Psoas muscle (tissue), 8 donors: Measurements from ENCODE around the gene USF3. TPM values are rescaled to one million over a fixed set of nuclear protein-coding genes. Genes with fewer than 3 reads are reported as not detected.

Source experiments
- ATAC-seq, 4 donors: fragments of 200-7000 bp; cut with Tn5 transposase; one replicate each; pipeline ENCODE4 v1.9.1; 2020; ENCODE audit warnings: moderate library complexity in 3 of 4, mild to moderate bottlenecking in 2 of 4
- DNase-seq, 2 donors: peaks; one replicate each; pipeline ENCODE4 v3.0.0-alpha.2; 2020
- H3K27ac ChIP-seq: fragments of 200-600 bp; one replicate; pipeline ENCODE4 v1.8.0; 2022
- H3K27me3 ChIP-seq, 3 donors: fragments of 200-600 bp in 1 of 3; one replicate each; pipeline versions ENCODE4 v1.6.1 to v1.8.0; 2013 to 2022; ENCODE audit warnings: low read length in 2 of 3, mild to moderate bottlenecking in 2 of 3, moderate library complexity in 1 of 3; ENCODE audit not compliant: insufficient read depth in 3 of 3
- H3K36me3 ChIP-seq, 2 donors: fragments of 200-600 bp in 1 of 2; one replicate each; pipeline versions ENCODE4 v1.6.1 to v1.8.0; 2013 to 2022; ENCODE audit warnings: low read depth in 1 of 2, mild to moderate bottlenecking in 1 of 2, moderate library complexity in 1 of 2; ENCODE audit not compliant: insufficient read depth in 1 of 2
- H3K4me1 ChIP-seq: fragments of 200-600 bp; one replicate; pipeline ENCODE4 v1.8.0; 2022
- H3K4me3 ChIP-seq: fragments of 200-600 bp; one replicate; pipeline ENCODE4 v1.8.0; 2022; ENCODE audit warnings: mild to moderate bottlenecking
- H3K9me3 ChIP-seq: fragments of 200-600 bp; one replicate; pipeline ENCODE4 v1.8.0; 2022
- WGBS, 3 donors: extraction: QIAGEN DNeasy Blood & Tissue Kit; methylation state at CpG; one replicate each; pipeline versions ENCODE4 v1.1.6 to v1.1.7; 2013; 5-methylcytosine and 5-hydroxymethylcytosine counted together
- intact Hi-C, 2 donors: fragments of 100-400 bp; cut with DNase I; formaldehyde crosslinking; loops; one replicate each; pipeline versions ENCODE4 v1.11.0 to v1.14.2; 2022
- polyA plus RNA-seq, 3 donors: library from polyadenylated mRNA; stranded (reverse); fragments of 200-250 nt; gene quantifications; one replicate each; pipeline ENCODE4 v1.2.3, GENCODE V29; 2013
- total RNA-seq, 4 donors: library from RNA; stranded (reverse); fragmentation: NEBNext Ultra II Directional in 2 of 4; extraction: Animal tissue kit (Norgen Biotek cat#: 25700) in 2 of 4; gene quantifications; one replicate each; pipeline versions ENCODE4 v1.2.1 to v1.2.4, GENCODE V29; 2021 to 2023
- TF ChIP-seq, protein P1 (sequence below): fragments of 200-600 bp; IDR thresholded peaks from one replicate; pipeline ENCODE4 v1.8.0; 2022; ENCODE audit warnings: antibody characterized with exemption
- donor health status: healthy with polysubstance abuse.
- donor health status: DM: no; HTN: no; CAD: no; lungs with moderate emphysema.
- donor health status: Bipolar disorder and iron deficiency.
- donor health status: healthy.
- donor health status: DM: yes; HTN: yes; CAD: no.
- donor health status: DM: no; HTN: no; CAD: no.
- donor health status: DM: no; HTN: no; CAD: no.
- donor health status: DM: yes; HTN: yes; CAD: no.

Gene USF3
- total and polyA plus RNA-seq, 7 donors = 6.3 to 35.4 (median 20.4) TPM

DNA sequence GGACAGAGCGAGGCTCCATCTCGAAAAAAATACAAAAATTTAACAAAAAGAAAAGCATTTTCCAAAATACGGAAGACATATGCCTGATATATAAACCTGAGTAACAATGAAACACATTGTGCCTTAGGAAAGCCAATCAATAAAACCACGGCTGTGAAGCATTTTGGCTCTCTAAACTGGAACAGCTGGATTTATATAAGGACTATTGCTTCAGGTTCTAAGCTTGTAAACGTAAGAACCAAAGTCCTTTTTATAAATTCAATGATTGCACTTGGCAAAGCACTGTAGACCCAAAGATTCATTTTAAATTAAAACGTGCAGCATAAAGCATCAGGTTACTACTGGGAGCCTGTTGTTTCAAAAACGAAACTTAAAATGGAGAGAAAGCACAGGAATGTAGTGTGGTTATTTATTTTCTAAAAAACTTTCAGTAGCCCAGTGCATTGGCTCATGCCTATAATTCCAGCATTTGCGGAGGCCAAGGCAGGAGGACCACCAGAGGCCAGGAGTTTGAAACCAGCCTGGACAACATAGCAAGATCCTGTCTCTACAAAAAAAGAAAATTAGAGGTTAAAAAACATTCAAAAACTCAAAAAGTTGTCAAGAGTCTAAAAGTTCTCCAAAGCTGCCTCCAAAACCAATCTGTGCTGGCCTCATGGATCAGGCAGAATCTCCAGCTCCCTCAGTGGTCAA lies 61.5 kb downstream of the USF3 start:
- intact Hi-C loops = loop anchor here (5.0 kb wide), 2 partner anchors 102 to 107 kb away; no protein-coding TSS in a partner anchor
- Histone ChIP-seq H3K36me3 (no peaks in the 10 kb centered on the region), H3K4me3 (no peak overlapping the region), H3K9me3 (no peaks in the 10 kb centered on the region), H3K4me1 (peaks cover 8% of the 10 kb centered on the region), H3K27ac (no peak overlapping the region), H3K27me3 (no peaks in the 10 kb centered on the region)
- ATAC-seq (no peak), DNase-seq (no peak)
- TF ChIP-seq, protein P1, sequence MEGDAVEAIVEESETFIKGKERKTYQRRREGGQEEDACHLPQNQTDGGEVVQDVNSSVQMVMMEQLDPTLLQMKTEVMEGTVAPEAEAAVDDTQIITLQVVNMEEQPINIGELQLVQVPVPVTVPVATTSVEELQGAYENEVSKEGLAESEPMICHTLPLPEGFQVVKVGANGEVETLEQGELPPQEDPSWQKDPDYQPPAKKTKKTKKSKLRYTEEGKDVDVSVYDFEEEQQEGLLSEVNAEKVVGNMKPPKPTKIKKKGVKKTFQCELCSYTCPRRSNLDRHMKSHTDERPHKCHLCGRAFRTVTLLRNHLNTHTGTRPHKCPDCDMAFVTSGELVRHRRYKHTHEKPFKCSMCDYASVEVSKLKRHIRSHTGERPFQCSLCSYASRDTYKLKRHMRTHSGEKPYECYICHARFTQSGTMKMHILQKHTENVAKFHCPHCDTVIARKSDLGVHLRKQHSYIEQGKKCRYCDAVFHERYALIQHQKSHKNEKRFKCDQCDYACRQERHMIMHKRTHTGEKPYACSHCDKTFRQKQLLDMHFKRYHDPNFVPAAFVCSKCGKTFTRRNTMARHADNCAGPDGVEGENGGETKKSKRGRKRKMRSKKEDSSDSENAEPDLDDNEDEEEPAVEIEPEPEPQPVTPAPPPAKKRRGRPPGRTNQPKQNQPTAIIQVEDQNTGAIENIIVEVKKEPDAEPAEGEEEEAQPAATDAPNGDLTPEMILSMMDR = no peak
- 58 to 70% (median 58%) methylated on average over 8 of the region's 8 CpGs for WGBS, 3 donors

DNA sequence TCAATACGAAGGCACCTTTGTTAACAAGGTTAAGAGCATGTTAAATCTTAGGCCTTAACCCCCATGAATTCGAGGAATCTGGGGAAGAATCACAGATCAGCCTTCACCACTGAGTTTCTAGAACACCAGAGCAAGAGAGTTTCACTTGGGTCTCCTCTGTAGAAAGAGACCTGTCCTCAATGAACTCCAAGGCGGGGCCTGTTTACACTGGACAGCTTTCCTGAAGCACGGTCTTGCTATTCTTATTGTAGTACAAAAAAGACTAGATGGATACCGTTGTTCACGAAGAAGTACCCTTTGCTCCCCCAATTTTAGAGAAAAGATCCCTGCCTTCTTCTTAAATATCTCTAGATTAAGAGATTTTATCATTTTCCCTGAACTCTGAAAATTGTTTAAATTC lies 64.9 kb downstream of the USF3 start:
- H3K27me3 ChIP-seq = no peaks in the 10 kb centered on the region
- TF ChIP-seq, protein P1 = no peak
- no peaks in the 10 kb centered on the region for H3K9me3 ChIP-seq
- no peaks in the 10 kb centered on the region for H3K36me3 ChIP-seq
- no peak for DNase-seq
- H3K27ac ChIP-seq = peak overlapping the region; percentile 82
- H3K4me1 ChIP-seq = peaks cover 27% of the 10 kb centered on the region
- no peak for ATAC-seq
- intact Hi-C loops = loop anchor here (5.0 kb wide), 2 partner anchors 106 to 111 kb away; no protein-coding TSS in a partner anchor
- H3K4me3 ChIP-seq = no peak overlapping the region
- 74 to 80% (median 77%) methylated on average over 6 of the region's 6 CpGs for WGBS, 3 donors

DNA sequence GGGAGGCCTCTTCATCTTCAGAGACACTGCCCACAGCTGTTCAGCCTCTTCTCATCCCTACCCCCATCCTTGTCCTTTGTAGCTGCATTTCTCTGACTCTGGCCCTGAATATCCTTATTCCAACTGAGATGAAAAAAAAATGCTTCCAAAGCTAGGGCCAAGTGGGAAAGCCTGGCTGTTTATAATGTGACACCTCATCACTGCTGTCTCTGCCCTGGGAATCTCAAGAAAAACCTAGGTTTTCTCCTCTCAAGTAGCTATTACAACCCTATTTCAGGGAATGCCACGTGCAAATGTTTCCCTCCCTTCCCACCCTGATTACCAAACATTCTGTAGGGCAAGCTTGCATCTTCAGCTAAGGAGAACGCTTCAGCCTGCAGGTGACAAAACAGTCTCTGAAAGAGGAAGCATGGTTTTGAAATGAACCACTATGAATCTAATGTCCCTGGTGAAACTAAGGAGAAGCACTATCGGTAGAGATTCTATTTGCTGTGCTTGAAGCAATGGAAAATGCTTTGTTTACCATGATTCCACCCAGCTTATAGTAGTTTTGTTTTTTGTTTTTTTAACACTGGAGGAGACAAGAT lies 65.4 kb downstream of the USF3 start:
- no peaks in the 10 kb centered on the region for H3K36me3 ChIP-seq
- TF ChIP-seq, protein P1 = no peak
- DNase-seq (no peak), ATAC-seq (no peak)
- H3K4me1 ChIP-seq = peaks cover 27% of the 10 kb centered on the region
- WGBS, 3 donors = 52 to 66% (median 53%) methylated on average over 3 of the region's 3 CpGs
- H3K27ac ChIP-seq = peak overlapping the region; percentile 82
- no peaks in the 10 kb centered on the region for H3K27me3 ChIP-seq
- intact Hi-C loops = loop anchor here (5.0 kb wide), 2 partner anchors 106 to 111 kb away; no protein-coding TSS in a partner anchor
- H3K9me3 ChIP-seq = no peaks in the 10 kb centered on the region
- no peak overlapping the region for H3K4me3 ChIP-seq

DNA sequence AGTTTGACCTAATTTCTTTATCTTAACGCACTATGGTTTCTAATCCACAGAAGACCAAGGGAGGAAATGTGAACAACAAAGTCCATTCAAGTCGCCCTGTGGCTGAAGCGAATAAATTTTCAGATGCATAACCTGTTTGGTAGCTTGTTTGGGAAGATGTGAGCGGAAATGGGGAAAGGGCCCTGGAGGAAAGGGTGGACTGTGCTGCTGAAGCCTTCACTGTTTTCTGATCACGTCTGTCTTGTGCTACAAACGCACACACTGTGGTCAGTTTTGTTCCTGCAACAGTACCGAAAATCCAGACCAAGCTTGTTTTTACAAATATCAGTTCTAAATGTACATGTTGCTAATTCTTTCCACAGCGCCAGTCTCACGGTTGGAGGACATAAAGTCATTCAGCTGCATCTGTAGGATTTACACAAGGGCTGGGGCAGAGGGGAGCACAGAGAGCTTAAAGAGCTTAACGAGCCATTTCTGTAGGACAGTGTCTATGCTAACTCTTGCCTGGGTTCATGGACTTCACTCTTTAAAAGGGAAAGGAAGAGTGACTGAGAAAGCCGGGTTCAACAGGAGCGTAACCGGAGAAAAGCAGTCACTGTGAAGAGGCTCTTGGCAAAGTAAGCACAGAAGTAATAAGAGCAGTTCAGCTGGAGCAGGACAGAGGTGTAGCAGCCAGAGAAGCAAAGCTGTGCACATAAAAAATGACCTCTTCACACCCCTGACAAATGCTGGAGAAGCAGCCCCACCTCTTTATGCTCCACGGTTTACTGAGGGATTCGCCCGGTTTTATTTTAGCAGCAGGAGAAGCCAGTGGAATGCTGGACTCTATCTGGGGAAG lies 66.6 kb downstream of the USF3 start:
- intact Hi-C loops = loop anchor here (5.0 kb wide), 3 partner anchors 107 to 118 kb away; no protein-coding TSS in a partner anchor
- Histone ChIP-seq H3K9me3 (no peaks in the 10 kb centered on the region), H3K27ac (peak overlapping the region; percentile 82), H3K4me3 (peak overlapping the region; percentile 59), H3K36me3 (no peaks in the 10 kb centered on the region), H3K4me1 (peaks cover 27% of the 10 kb centered on the region), H3K27me3 (no peaks in the 10 kb centered on the region)
- ATAC-seq (peak; percentile 75 to 91 (median 87)), DNase-seq (no peak)
- TF ChIP-seq, protein P1 = no peak
- WGBS, 3 donors = 35 to 50% (median 37%) methylated on average over 16 of the region's 16 CpGs
